Fibroblast of lung (primary cell): ENCODE results near the gene FLOT1.
"Not testable (repeated sequence)": the region's sequence is repeated elsewhere in the genome, so short reads cannot be mapped to it uniquely, and the experiment has no call there.

Experiments used
- CTCF ChIP-seq, 2 donors: IDR thresholded peaks in 1 of 2; conservative IDR thresholded peaks in 1 of 2; 1 replicate in 1 of 2; 2 replicates in 1 of 2; pipeline ENCODE4 v1.5.1; 2011 to 2012; ENCODE audit warnings: low read length in 2 of 2, control low read depth in 1 of 2, inconsistent platforms in 1 of 2, low read depth in 1 of 2, mild to moderate bottlenecking in 1 of 2
- EZH2 ChIP-seq: IDR thresholded peaks from 2 replicates; pipeline ENCODE4 v1.5.1; 2012; ENCODE audit warnings: low read length, control low read depth, mild to moderate bottlenecking; ENCODE audit errors: missing control alignments

GRCh38 chr6:30756405-30757003 lies 14.0 kb upstream of the FLOT1 start:
- not testable (repeated sequence) for TF ChIP-seq EZH2; CTCF (conservative IDR thresholded peaks at IDR 0.05 in 1 of 2, IDR thresholded peaks at IDR 0.05 in 1 of 2; ENCODE audit: low read depth in 1 of 2, low read length in 2 of 2)
